Naive thymus-derived CD8-positive, alpha-beta T cell (primary cell): ENCODE data around the gene ZNF408. TPM values are rescaled to one million over a fixed set of nuclear protein-coding genes. Genes with fewer than 3 reads are reported as not detected.
"Not testable (repeated sequence)": the region's sequence is repeated elsewhere in the genome, so short reads cannot be mapped to it uniquely, and the experiment has no call there.

Experiments
- ATAC-seq, 2 donors: fragments of 150-1000 bp; cut with Tn5 transposase in 1 of 2; sonication (Bioruptor Pico), chemical (Tn5 transposase) in 1 of 2; 1 replicate in 1 of 2; 2 replicates in 1 of 2; pipeline ENCODE4 v1.10.0; 2021; ENCODE audit warnings: mild to moderate bottlenecking in 2 of 2, moderate library complexity in 2 of 2
- POLR2A ChIA-PET: fragments of 350-600 bp; sonication (Branson Sonifier 250); formaldehyde crosslinking; loops from one replicate; lab custom pipeline; 2021; ENCODE audit warnings: antibody characterized with exemption; lab: Charles Lee
- DNase-seq, 10 donors: peaks; one replicate each; pipeline versions ENCODE4 v3.0.0 to v3.0.0-alpha.2; 2020 to 2022
- H3K27ac Mint-ChIP-seq, 10 donors: one replicate each; pipeline ENCODE4 v1.8.0; 2020 to 2022; ENCODE audit warnings: mild to moderate bottlenecking in 10 of 10, mixed read lengths in 10 of 10, moderate library complexity in 4 of 10, inconsistent platforms in 1 of 10
- H3K27me3 Mint-ChIP-seq, 5 donors: one replicate each; pipeline ENCODE4 v1.8.0; 2021 to 2022; ENCODE audit warnings: mixed read lengths in 5 of 5
- H3K36me3 Mint-ChIP-seq, 3 donors: one replicate each; pipeline ENCODE4 v1.8.0; 2020 to 2022; ENCODE audit warnings: mixed read lengths in 3 of 3, mild to moderate bottlenecking in 2 of 3, inconsistent platforms in 1 of 3
- H3K4me1 Mint-ChIP-seq, 4 donors: one replicate each; pipeline ENCODE4 v1.8.0; 2021 to 2022; ENCODE audit warnings: mixed read lengths in 4 of 4
- H3K4me3 Mint-ChIP-seq, 10 donors: one replicate each; pipeline ENCODE4 v1.8.0; 2020 to 2022; ENCODE audit warnings: mild to moderate bottlenecking in 10 of 10, mixed read lengths in 10 of 10, moderate library complexity in 6 of 10, inconsistent platforms in 1 of 10
- H3K9me3 Mint-ChIP-seq, 9 donors: one replicate each; pipeline ENCODE4 v1.8.0; 2020 to 2022; ENCODE audit warnings: mixed read lengths in 9 of 9, mild to moderate bottlenecking in 3 of 9, inconsistent platforms in 1 of 9, moderate library complexity in 1 of 9
- polyA plus RNA-seq, 3 donors: library from polyadenylated mRNA; unstranded; fragments of 300-500 nt; fragmentation: Illumina TruSeq; gene quantifications; one replicate each; pipeline ENCODE4 v1.2.3, GENCODE V29; 2021
- total RNA-seq, 8 experiments: library from RNA in 2 of 8; stranded (reverse) in 2 of 8; gene quantifications; one replicate each; pipeline ENCODE4 v1.2.3 and lab custom pipeline; 2021 to 2026

The ZNF408 gene
- total and polyA plus RNA-seq, 5 experiments from 2014 or later, result 6.3 to 26.5 (median 11.7) TPM

- no peak for DNase-seq
- peak overlapping the region in 1 of 10 donors; percentile 44 for H3K27ac Mint-ChIP-seq
- POLR2A ChIA-PET, result no interaction called here
- ATAC-seq, result no peak
- H3K4me3 Mint-ChIP-seq, result no peak overlapping the region
- peaks cover 14 to 21% (median 15%) of the 10 kb centered on the region in 4 donors for H3K4me1 Mint-ChIP-seq
- H3K36me3 Mint-ChIP-seq, result peaks cover 0 to 55% (median 4%) of the 10 kb centered on the region in 3 donors
- no peaks in the 10 kb centered on the region for H3K27me3 Mint-ChIP-seq
- H3K9me3 Mint-ChIP-seq, result no peaks in the 10 kb centered on the region
Observed at GRCh38 chr11:46706886-46707285, 6.1 kb downstream of the ZNF408 start.

DNA sequence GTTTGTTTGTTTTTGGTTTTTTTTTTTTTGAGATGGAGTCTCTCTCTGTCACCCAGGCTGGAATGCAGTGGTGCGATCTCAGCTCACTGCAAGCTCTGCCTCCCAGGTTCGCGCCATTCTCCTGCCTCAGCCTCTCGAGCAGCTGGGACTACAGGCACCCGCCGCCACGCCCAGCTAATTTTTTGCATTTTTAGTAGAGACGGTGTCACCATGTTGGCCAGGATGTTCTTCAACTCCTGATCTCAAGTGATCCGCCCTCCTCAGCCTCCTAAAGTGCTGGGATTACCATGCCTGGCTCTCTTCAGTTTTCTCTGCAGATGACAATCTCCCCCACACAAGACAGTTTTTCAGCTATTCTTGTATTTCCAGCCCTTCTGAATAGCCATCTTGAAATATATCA, 8.5 kb downstream of the ZNF408 start:
- ATAC-seq, H3K27me3 Mint-ChIP-seq, H3K4me3 Mint-ChIP-seq, DNase-seq, POLR2A ChIA-PET, H3K9me3 Mint-ChIP-seq, H3K27ac Mint-ChIP-seq: not testable (repeated sequence)
- Mint-ChIP-seq H3K4me1 (peaks cover 0 to 10% (median 3%) of the 10 kb centered on the region in 4 donors), H3K36me3 (peaks cover 0 to 33% (median 4%) of the 10 kb centered on the region in 3 donors)

GRCh38 chr11:46710821-46711269, 10.0 kb downstream of the ZNF408 start:
- Mint-ChIP-seq H3K36me3 (peaks cover 0 to 19% (median 4%) of the 10 kb centered on the region in 3 donors), H3K27ac (peak overlapping the region in 1 of 10 donors; percentile 71), H3K4me1 (peaks cover 0 to 10% (median 2%) of the 10 kb centered on the region in 4 donors), H3K27me3 (no peaks in the 10 kb centered on the region), H3K9me3 (no peaks in the 10 kb centered on the region), H3K4me3 (no peak overlapping the region)
- POLR2A ChIA-PET, result no interaction called here
- DNase-seq, result no peak
- ATAC-seq, result no peak

- H3K36me3 Mint-ChIP-seq, result peaks cover 0 to 15% (median 4%) of the 10 kb centered on the region in 3 donors
- POLR2A ChIA-PET, result no interaction called here
Observed at GRCh38 chr11:46711303-46711702, 10.5 kb downstream of the ZNF408 start.

GRCh38 chr11:46712874-46713576, 12.2 kb downstream of the ZNF408 start:
- H3K9me3 Mint-ChIP-seq, result no peaks in the 10 kb centered on the region

More at GRCh38 chr11:46711303-46711702, 10.5 kb downstream of the ZNF408 start:
- H3K4me3 Mint-ChIP-seq, result no peak overlapping the region
- DNase-seq, result no peak
- no peaks in the 10 kb centered on the region for H3K27me3 Mint-ChIP-seq
- H3K4me1 Mint-ChIP-seq, result peaks cover 0 to 10% (median 2%) of the 10 kb centered on the region in 4 donors
- no peak for ATAC-seq
- H3K27ac Mint-ChIP-seq, result peak overlapping the region in 2 of 10 donors; percentile 38 to 71
- no peaks in the 10 kb centered on the region for H3K9me3 Mint-ChIP-seq

GRCh38 chr11:46717825-46718154, 17.0 kb downstream of the ZNF408 start:
- DNase-seq, H3K9me3 Mint-ChIP-seq, H3K27me3 Mint-ChIP-seq, H3K4me1 Mint-ChIP-seq, H3K4me3 Mint-ChIP-seq, ATAC-seq, H3K36me3 Mint-ChIP-seq, H3K27ac Mint-ChIP-seq: not testable (repeated sequence)
- POLR2A ChIA-PET, result interaction anchor here (0.6 kb wide), 1 partner anchor 429 kb away, joined by 4 read pairs; no protein-coding TSS in a partner anchor

More at GRCh38 chr11:46712874-46713576, 12.2 kb downstream of the ZNF408 start:
- Mint-ChIP-seq H3K4me3 (no peak overlapping the region), H3K27ac (no peak overlapping the region), H3K27me3 (no peaks in the 10 kb centered on the region), H3K4me1 (peaks cover 0 to 2% (median under 1%) of the 10 kb centered on the region in 4 donors), H3K36me3 (peaks cover 0 to 2% (median 0%) of the 10 kb centered on the region in 3 donors)
- POLR2A ChIA-PET, result no interaction called here
- no peak for ATAC-seq
- DNase-seq, result no peak

DNA sequence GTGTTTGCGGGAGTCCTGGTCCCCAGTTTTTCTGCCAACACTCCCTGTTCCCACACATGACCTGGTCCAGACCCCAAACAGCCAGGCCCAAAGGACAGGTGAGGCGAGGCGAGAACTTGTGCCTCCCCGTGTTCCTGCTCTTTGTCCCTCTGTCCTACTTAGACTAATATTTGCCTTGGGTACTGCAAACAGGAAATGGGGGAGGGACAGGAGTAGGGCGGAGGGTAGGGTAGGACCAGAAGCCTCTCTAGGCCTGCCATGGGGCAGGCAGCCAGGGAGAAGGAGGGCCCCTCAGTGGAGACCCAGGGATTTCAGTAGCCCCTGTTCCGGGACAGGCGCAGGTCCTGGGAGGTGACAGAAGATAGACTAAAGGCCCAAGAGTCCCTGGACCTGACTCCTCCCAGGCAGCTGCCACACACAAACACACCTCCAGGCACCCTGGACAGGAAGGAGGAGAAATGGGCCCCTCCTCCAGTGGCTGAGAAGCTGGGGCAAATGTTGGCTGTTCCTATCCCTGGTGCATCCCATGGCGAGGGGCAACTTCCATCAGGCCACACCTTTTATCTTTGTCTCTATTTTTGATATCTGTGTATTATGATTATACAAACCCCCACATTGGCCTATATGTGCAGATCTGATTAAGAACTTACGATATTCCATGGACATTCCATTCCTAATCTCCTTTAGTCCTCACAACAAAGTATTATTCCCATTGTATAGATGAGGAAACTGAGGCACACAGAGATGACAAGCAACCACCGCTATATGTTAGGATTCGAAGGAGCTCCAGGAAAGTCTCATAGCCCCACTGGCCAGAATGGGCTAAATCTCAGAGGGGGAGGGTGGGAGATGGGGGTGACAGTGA, 17.6 kb downstream of the ZNF408 start:
- peaks cover 0 to 3% (median 0%) of the 10 kb centered on the region in 5 donors for H3K27me3 Mint-ChIP-seq
- no peaks in the 10 kb centered on the region for H3K9me3 Mint-ChIP-seq
- no peak overlapping the region for H3K4me3 Mint-ChIP-seq
- H3K4me1 Mint-ChIP-seq, result peaks cover 0 to 8% (median 3%) of the 10 kb centered on the region in 4 donors
- ATAC-seq (no peak), DNase-seq (no peak)
- H3K27ac Mint-ChIP-seq, result peak overlapping the region in 2 of 10 donors; percentile 38 to 40
- H3K36me3 Mint-ChIP-seq, result no peaks in the 10 kb centered on the region
- POLR2A ChIA-PET, result interaction anchor here (0.6 to 0.8 kb wide), 2 partner anchors 102 to 429 kb away, joined by 4 to 5 read pairs; no protein-coding TSS in a partner anchor

DNA sequence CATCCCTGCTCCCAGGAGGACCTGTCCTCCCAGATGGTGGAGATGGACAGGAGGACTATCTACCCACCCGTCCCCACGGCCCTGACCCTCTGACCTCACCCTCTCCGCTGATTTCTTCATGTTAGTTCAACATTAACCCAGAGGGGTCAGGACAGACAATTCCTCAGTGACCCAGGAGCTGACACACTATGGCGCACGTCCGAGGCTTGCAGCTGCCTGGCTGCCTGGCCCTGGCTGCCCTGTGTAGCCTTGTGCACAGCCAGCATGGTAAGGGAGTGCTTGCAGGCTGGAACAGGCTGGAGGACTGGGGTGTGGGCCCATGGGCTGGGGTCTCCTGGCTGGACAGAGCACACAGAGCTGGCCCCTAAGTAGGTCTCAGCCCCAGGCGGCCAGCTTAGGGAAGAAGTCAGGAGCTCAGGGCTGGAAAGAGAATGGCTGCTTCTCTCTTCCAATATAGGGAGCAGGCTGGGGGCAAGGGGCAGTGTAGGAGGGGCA, 18.3 kb downstream of the ZNF408 start, which contains the start of gene F2:
Gene F2 (plus strand): TSS at position 166 of the 495 bp plus-strand sequence. CDS start 23 bp downstream, at position 189.
- peak within 1 kb of the TSS in 2 of 10 donors; percentile 38 to 40 for H3K27ac Mint-ChIP-seq
- H3K9me3 Mint-ChIP-seq, result no peaks in the 10 kb centered on the region
- POLR2A ChIA-PET, result interaction anchor here (0.8 kb wide), 1 partner anchor 103 kb away, joined by 5 read pairs; no protein-coding TSS in a partner anchor
- H3K4me3 Mint-ChIP-seq, result no peak within 1 kb of the TSS
- ATAC-seq, result no peak
- peaks cover 0 to 3% (median 0%) of the 10 kb centered on the region in 5 donors for H3K27me3 Mint-ChIP-seq
- no peak for DNase-seq
- H3K4me1 Mint-ChIP-seq, result peaks cover 0 to 8% (median 3%) of the 10 kb centered on the region in 4 donors
- H3K36me3 Mint-ChIP-seq, result no peaks in the 10 kb centered on the region

- Mint-ChIP-seq H3K27ac (no peak overlapping the region), H3K27me3 (peaks cover 0 to 3% (median 0%) of the 10 kb centered on the region in 5 donors), H3K36me3 (no peaks in the 10 kb centered on the region), H3K9me3 (no peaks in the 10 kb centered on the region), H3K4me3 (no peak overlapping the region), H3K4me1 (peaks cover 0 to 8% (median 3%) of the 10 kb centered on the region in 4 donors)
- POLR2A ChIA-PET, result interaction anchor here (0.8 kb wide), 1 partner anchor 103 kb away, joined by 5 read pairs; no protein-coding TSS in a partner anchor
- ATAC-seq (no peak), DNase-seq (no peak)
Observed at GRCh38 chr11:46719543-46720218, 18.9 kb downstream of the ZNF408 start.

DNA sequence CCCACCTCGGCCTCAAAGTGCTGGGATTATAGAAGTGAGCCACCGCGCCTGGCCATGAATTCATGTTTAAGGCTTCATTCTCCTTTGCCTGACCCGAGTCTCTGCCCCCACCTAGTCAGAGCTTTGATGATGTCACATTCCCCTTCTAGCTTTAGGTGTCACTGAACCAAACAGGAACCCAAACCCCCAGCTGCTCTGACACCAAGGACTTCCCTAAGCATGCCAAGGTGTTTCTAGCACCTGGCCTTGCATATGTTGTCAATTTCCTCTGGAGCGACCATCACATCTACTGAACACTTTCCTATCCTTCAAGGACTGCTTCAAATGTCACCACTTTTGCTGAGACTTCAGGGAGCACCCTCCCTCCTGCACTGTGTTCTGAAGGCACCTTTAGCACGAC, 20.5 kb downstream of the ZNF408 start:
- H3K4me1 Mint-ChIP-seq, result peaks cover 0 to 8% (median 3%) of the 10 kb centered on the region in 4 donors
- DNase-seq (no peak), ATAC-seq (no peak)
- POLR2A ChIA-PET, result no interaction called here
- no peak overlapping the region for H3K4me3 Mint-ChIP-seq
- H3K9me3 Mint-ChIP-seq, result no peaks in the 10 kb centered on the region
- H3K27ac Mint-ChIP-seq, result no peak overlapping the region
- no peaks in the 10 kb centered on the region for H3K36me3 Mint-ChIP-seq
- H3K27me3 Mint-ChIP-seq, result peaks cover 0 to 3% (median 0%) of the 10 kb centered on the region in 5 donors

GRCh38 chr11:46722566-46723358, 21.9 kb downstream of the ZNF408 start:
- peaks cover 0 to 3% (median 0%) of the 10 kb centered on the region in 5 donors for H3K27me3 Mint-ChIP-seq
- DNase-seq, result no peak
- no peaks in the 10 kb centered on the region for H3K9me3 Mint-ChIP-seq
- peaks cover 0 to 8% (median 3%) of the 10 kb centered on the region in 4 donors for H3K4me1 Mint-ChIP-seq
- no peak overlapping the region for H3K27ac Mint-ChIP-seq
- no peak for ATAC-seq
- POLR2A ChIA-PET, result interaction anchor here (0.6 kb wide), 1 partner anchor 97 kb away, joined by 3 read pairs; no protein-coding TSS in a partner anchor
- H3K4me3 Mint-ChIP-seq, result no peak overlapping the region
- no peaks in the 10 kb centered on the region for H3K36me3 Mint-ChIP-seq
